ENCODE data around the gene TRIM8.

GRCh38 chr10:102595897-102596296, 48.4 kb upstream of the TRIM8 start:
- TF ChIP-seq CTCF (IDR thresholded peaks at IDR 0.05) (no peak), POLR2A (IDR thresholded peaks at IDR 0.05) (no peak)
